ENCODE measurements around the gene TMC5. TPM values are rescaled to one million over a fixed set of nuclear protein-coding genes. Genes with fewer than 3 reads are reported as not detected.

TMC5 gene
- total RNA-seq, 1 donor from 2014 or later = 0.33 TPM

DNA sequence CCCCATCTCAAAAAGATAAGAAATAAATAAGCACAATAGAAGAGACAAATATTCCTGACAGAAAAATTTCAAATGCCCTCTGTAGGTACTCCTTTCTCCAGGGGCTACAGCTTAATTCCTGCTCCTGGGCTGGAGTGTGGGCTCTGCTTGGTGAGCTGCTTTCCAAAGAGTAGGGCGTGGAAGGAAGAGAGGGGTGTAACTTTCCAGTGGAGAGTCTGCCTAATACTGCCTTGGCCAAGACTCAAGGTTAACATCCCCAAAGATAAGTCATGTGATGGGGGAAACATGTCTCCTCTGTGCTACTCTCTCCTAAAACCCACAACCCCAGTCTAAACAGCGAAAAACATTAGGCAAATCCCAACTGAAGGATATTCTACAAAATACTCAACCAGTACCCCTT lies 42.7 kb downstream of the TMC5 start:
- H3K27me3 ChIP-seq (ENCODE audit: control insufficient read depth, insufficient read depth, low read length) = no peaks in the 10 kb centered on the region
- H3K4me3 ChIP-seq (ENCODE audit: low read depth, low read length) = no peak overlapping the region
- TF ChIP-seq, protein P1, sequence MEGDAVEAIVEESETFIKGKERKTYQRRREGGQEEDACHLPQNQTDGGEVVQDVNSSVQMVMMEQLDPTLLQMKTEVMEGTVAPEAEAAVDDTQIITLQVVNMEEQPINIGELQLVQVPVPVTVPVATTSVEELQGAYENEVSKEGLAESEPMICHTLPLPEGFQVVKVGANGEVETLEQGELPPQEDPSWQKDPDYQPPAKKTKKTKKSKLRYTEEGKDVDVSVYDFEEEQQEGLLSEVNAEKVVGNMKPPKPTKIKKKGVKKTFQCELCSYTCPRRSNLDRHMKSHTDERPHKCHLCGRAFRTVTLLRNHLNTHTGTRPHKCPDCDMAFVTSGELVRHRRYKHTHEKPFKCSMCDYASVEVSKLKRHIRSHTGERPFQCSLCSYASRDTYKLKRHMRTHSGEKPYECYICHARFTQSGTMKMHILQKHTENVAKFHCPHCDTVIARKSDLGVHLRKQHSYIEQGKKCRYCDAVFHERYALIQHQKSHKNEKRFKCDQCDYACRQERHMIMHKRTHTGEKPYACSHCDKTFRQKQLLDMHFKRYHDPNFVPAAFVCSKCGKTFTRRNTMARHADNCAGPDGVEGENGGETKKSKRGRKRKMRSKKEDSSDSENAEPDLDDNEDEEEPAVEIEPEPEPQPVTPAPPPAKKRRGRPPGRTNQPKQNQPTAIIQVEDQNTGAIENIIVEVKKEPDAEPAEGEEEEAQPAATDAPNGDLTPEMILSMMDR (IDR thresholded peaks at IDR 0.05; ENCODE audit: insufficient read depth, low read length, poor library complexity, severe bottlenecking) = no peak
- no peak for DNase-seq (ENCODE audit: low read depth)
- no peaks in the 10 kb centered on the region for H3K36me3 ChIP-seq (ENCODE audit: control insufficient read depth, insufficient read depth, low read length)

GRCh38 chr16:19463468-19464315 lies 46.0 kb downstream of the TMC5 start:
- TF ChIP-seq, protein P1 (IDR thresholded peaks at IDR 0.05; ENCODE audit: insufficient read depth, low read length, poor library complexity, severe bottlenecking) = no peak
- Histone ChIP-seq H3K4me3 (ENCODE audit: low read depth, low read length) (no peak overlapping the region), H3K36me3 (ENCODE audit: control insufficient read depth, insufficient read depth, low read length) (no peaks in the 10 kb centered on the region), H3K27me3 (ENCODE audit: control insufficient read depth, insufficient read depth, low read length) (no peaks in the 10 kb centered on the region)
- DNase-seq (ENCODE audit: low read depth) = no peak

- TF ChIP-seq, protein P1 (IDR thresholded peaks at IDR 0.05; ENCODE audit: insufficient read depth, low read length, poor library complexity, severe bottlenecking) = no peak
- Histone ChIP-seq H3K4me3 (ENCODE audit: low read depth, low read length) (no peak overlapping the region), H3K27me3 (ENCODE audit: control insufficient read depth, insufficient read depth, low read length) (no peaks in the 10 kb centered on the region), H3K36me3 (ENCODE audit: control insufficient read depth, insufficient read depth, low read length) (no peaks in the 10 kb centered on the region)
- DNase-seq (ENCODE audit: low read depth) = no peak
Observed at GRCh38 chr16:19468300-19468699, 50.6 kb downstream of the TMC5 start.

GRCh38 chr16:19472482-19472881 lies 54.8 kb downstream of the TMC5 start:
- TF ChIP-seq, protein P1 (IDR thresholded peaks at IDR 0.05; ENCODE audit: insufficient read depth, low read length, poor library complexity, severe bottlenecking) = no peak
- Histone ChIP-seq H3K36me3 (ENCODE audit: control insufficient read depth, insufficient read depth, low read length) (no peaks in the 10 kb centered on the region), H3K4me3 (ENCODE audit: low read depth, low read length) (no peak overlapping the region), H3K27me3 (ENCODE audit: control insufficient read depth, insufficient read depth, low read length) (no peaks in the 10 kb centered on the region)
- no peak for DNase-seq (ENCODE audit: low read depth)

DNA sequence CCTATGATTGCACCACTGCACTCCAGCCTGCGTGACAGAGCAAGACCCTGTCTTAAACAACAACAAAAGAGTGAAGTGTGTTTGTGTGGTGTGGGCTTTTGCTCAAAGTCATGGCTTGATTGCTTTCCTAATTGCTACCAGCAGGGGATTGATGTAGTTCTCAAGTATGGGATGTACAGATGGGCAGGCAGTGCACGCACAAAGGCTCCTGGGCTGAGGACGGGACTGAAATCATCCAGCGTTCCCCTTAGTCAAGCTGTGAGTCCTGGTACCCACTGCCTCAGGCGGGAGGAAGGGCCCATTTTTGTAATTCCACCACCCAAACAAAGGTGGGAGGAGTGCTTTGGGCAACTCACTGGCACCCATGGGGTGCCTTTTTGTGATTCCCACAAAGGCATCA lies 56.9 kb downstream of the TMC5 start:
- TF ChIP-seq, protein P1 (IDR thresholded peaks at IDR 0.05; ENCODE audit: insufficient read depth, low read length, poor library complexity, severe bottlenecking) = no peak
- no peak for DNase-seq (ENCODE audit: low read depth)
- Histone ChIP-seq H3K4me3 (ENCODE audit: low read depth, low read length) (no peak overlapping the region), H3K27me3 (ENCODE audit: control insufficient read depth, insufficient read depth, low read length) (no peaks in the 10 kb centered on the region), H3K36me3 (ENCODE audit: control insufficient read depth, insufficient read depth, low read length) (no peaks in the 10 kb centered on the region)

- no peak for DNase-seq (ENCODE audit: low read depth)
- Histone ChIP-seq H3K36me3 (ENCODE audit: control insufficient read depth, insufficient read depth, low read length) (no peaks in the 10 kb centered on the region), H3K4me3 (ENCODE audit: low read depth, low read length) (no peak overlapping the region), H3K27me3 (ENCODE audit: control insufficient read depth, insufficient read depth, low read length) (no peaks in the 10 kb centered on the region)
- TF ChIP-seq, protein P1 (IDR thresholded peaks at IDR 0.05; ENCODE audit: insufficient read depth, low read length, poor library complexity, severe bottlenecking) = no peak
Observed at GRCh38 chr16:19478505-19478904, 60.8 kb downstream of the TMC5 start.

Measured in kidney epithelial cell (primary cell).